Central memory CD8-positive, alpha-beta T cell (primary cell): Measurements from ENCODE around the gene IDI2.
"Not testable (repeated sequence)": the region's sequence is repeated elsewhere in the genome, so short reads cannot be mapped to it uniquely, and the experiment has no call there.

Source experiments
- ATAC-seq: fragments of 150-1000 bp; cut with Tn5 transposase; replicated peaks from 2 replicates; pipeline ENCODE4 v1.10.0; 2022; ENCODE audit warnings: mild to moderate bottlenecking, moderate FRiP score, moderate number of reproducible peaks; ENCODE audit not compliant: poor library complexity, severe bottlenecking; ENCODE audit errors: extremely low read depth
- DNase-seq, 2 donors: peaks; one replicate each; pipeline ENCODE4 v3.0.0; 2021; ENCODE audit warnings: low spot score in 2 of 2
- H3K27ac Mint-ChIP-seq: one replicate; pipeline ENCODE4 v1.8.0; 2022; ENCODE audit warnings: low read depth, mild to moderate bottlenecking, moderate library complexity, mixed read lengths
- H3K27me3 Mint-ChIP-seq: one replicate; pipeline ENCODE4 v1.8.0; 2022; ENCODE audit warnings: mixed read lengths
- H3K36me3 Mint-ChIP-seq: one replicate; pipeline ENCODE4 v1.8.0; 2022; ENCODE audit warnings: mild to moderate bottlenecking, moderate library complexity, mixed read lengths; ENCODE audit not compliant: insufficient read depth
- H3K4me1 Mint-ChIP-seq: one replicate; pipeline ENCODE4 v1.8.0; 2022; ENCODE audit warnings: mixed read lengths
- H3K4me3 Mint-ChIP-seq: one replicate; pipeline ENCODE4 v1.8.0; 2022; ENCODE audit warnings: mild to moderate bottlenecking, moderate library complexity, mixed read lengths
- H3K9me3 Mint-ChIP-seq: one replicate; pipeline ENCODE4 v1.8.0; 2022; ENCODE audit warnings: mixed read lengths

Gene IDI2

DNA sequence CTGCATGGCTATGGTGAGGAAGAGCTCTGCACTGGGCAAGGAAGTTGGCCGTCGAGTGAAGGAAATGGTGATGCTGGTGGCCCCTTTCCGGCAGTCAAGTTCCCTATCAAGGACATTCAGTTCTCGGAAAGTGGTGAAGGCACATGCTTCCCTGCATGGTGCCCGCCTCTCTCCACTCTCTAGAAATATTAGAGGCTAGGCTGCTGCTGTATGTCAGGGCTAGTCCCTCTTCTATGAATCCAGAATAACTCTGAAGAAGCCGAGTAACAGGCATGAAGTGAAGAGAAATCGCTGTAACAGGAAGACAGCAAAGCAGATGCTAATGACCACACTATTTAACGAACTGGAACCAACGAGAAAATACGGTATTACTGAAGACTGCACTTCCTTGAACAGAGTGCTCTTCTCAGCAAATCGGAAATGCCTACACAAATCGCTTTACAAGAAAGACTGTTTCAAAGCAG, 17.9 kb upstream of the IDI2 start:
- peak overlapping the region; percentile 75 for H3K4me3 Mint-ChIP-seq
- ATAC-seq: peak; percentile 35
- H3K4me1 Mint-ChIP-seq: peaks cover 38% of the 10 kb centered on the region
- no peaks in the 10 kb centered on the region for H3K27me3 Mint-ChIP-seq
- no peak for DNase-seq
- no peaks in the 10 kb centered on the region for H3K9me3 Mint-ChIP-seq
- peaks cover 61% of the 10 kb centered on the region for H3K36me3 Mint-ChIP-seq
- H3K27ac Mint-ChIP-seq: peak overlapping the region; percentile 88

DNA sequence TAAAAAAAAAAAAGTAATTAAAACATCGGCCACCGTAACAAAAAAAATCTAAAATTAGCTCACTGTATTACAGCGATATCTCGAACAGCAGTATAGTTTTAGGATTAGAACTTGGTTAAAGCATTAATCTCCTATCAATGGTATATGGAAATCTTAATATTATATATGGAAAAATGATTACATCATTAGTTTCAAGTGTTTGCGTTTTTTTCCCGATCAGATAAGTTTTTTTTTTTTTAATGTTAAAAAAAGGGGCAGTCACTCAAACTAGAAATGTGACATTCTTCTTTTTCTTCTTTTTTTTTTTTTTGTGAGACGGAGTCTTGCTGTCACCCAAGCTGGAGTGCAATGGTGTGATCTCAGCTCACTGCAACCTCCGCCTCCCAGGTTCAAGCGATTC, 15.9 kb upstream of the IDI2 start:
- Mint-ChIP-seq H3K9me3 (no peaks in the 10 kb centered on the region), H3K36me3 (peaks cover 57% of the 10 kb centered on the region), H3K27ac (no peak overlapping the region), H3K27me3 (no peaks in the 10 kb centered on the region), H3K4me3 (no peak overlapping the region), H3K4me1 (peaks cover 26% of the 10 kb centered on the region)
- DNase-seq: no peak
- ATAC-seq: no peak

DNA sequence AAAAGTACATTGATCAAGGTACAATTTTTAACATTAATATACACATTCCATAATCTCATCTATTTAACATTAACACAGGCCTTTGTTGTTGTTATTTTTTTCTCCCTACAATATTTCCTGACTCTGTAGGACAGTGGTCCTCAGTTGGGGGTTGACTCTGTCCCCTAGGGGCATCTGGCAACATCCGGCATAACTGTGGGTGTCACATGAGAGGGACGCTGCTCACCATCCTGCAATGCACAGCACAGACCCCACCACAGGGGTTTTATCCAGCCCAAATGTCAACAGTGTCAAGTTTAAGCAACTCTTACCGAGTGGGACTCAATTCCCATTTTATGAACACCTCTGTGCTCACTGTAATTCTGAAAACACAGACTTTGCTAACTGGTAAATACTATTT, 14.5 kb upstream of the IDI2 start:
- H3K4me1 Mint-ChIP-seq: peaks cover 22% of the 10 kb centered on the region
- no peak overlapping the region for H3K27ac Mint-ChIP-seq
- no peak overlapping the region for H3K4me3 Mint-ChIP-seq
- no peaks in the 10 kb centered on the region for H3K27me3 Mint-ChIP-seq
- DNase-seq (no peak), ATAC-seq (no peak)
- H3K36me3 Mint-ChIP-seq: peaks cover 54% of the 10 kb centered on the region
- H3K9me3 Mint-ChIP-seq: no peaks in the 10 kb centered on the region

DNA sequence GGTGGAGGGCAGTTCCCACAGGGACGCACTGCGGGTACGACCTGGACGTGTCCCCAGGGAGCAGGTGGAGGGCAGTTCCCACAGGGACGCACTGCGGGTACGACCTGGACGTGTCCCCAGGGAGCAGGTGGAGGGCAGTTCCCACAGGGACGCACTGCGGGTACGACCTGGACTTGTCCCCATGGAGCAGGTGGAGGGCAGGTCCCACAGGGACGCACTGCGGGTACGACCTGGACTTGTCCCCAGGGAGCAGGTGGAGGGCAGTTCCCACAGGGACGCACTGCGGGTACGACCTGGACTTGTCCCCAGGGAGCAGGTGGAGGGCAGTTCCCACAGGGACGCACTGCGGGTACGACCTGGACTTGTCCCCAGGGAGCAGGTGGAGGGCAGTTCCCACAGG, 13.1 kb upstream of the IDI2 start:
- not testable (repeated sequence) for H3K27me3 Mint-ChIP-seq, H3K27ac Mint-ChIP-seq, H3K4me3 Mint-ChIP-seq, DNase-seq, ATAC-seq, H3K9me3 Mint-ChIP-seq, H3K4me1 Mint-ChIP-seq
- H3K36me3 Mint-ChIP-seq: peaks cover 45% of the 10 kb centered on the region

- no peaks in the 10 kb centered on the region for H3K27me3 Mint-ChIP-seq
- no peaks in the 10 kb centered on the region for H3K4me1 Mint-ChIP-seq
- no peaks in the 10 kb centered on the region for H3K9me3 Mint-ChIP-seq
- ATAC-seq (no peak), DNase-seq (no peak)
- H3K4me3 Mint-ChIP-seq: no peak overlapping the region
- peaks cover 34% of the 10 kb centered on the region for H3K36me3 Mint-ChIP-seq
- H3K27ac Mint-ChIP-seq: no peak overlapping the region
Observed at GRCh38 chr10:1037098-1037497, 11.4 kb upstream of the IDI2 start.

DNA sequence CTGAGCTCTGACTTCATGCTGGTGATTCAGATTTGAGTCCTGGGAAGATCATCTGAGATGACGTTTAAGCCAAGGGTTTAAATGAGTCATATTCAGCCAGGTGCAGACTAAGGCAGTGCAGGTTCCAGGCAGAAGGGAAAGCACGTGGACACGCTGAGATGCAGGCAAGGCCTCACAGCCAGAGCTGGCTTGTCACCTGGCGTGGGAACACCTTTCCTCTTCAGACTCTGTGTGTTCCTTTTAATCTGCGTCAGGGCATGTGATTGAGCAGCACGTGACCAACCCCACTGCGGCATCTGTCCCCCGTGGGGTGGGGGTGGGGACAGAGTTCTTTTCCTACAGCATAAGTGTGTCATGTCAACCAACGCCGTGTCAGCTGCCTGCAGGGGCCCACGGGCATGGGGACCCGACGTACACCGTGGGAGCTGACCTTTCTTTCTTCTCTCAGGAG, 10.7 kb upstream of the IDI2 start:
- Mint-ChIP-seq H3K4me3 (no peak overlapping the region), H3K36me3 (peaks cover 28% of the 10 kb centered on the region), H3K4me1 (no peaks in the 10 kb centered on the region), H3K27ac (peak overlapping the region; percentile 79), H3K9me3 (no peaks in the 10 kb centered on the region), H3K27me3 (no peaks in the 10 kb centered on the region)
- ATAC-seq (no peak), DNase-seq (no peak)

- no peaks in the 10 kb centered on the region for H3K27me3 Mint-ChIP-seq
- no peak overlapping the region for H3K27ac Mint-ChIP-seq
- H3K36me3 Mint-ChIP-seq: peaks cover 20% of the 10 kb centered on the region
- no peak overlapping the region for H3K4me3 Mint-ChIP-seq
- no peaks in the 10 kb centered on the region for H3K4me1 Mint-ChIP-seq
- DNase-seq (no peak), ATAC-seq (no peak)
- no peaks in the 10 kb centered on the region for H3K9me3 Mint-ChIP-seq
Observed at GRCh38 chr10:1035201-1035600, 9.5 kb upstream of the IDI2 start.

DNA sequence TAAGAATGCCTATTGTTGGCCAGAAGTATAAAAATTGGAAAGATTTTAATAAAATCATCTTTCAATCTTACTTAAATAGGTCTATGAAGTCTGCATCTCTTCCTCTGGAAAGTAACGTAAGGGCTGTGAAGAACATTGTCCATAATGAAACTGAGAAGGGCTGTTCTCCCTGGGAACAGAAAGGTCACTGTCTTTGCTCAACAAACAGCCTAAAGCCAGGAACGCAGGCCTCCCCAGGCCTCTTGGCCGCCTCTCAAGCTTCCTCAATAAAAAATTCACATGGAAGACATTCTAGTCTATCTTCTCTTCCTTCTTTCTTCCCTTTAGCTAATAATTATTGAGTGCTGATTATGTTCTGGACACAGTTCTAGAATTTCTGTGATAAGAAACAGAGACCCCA, 9.1 kb upstream of the IDI2 start:
- ATAC-seq: no peak
- peaks cover 17% of the 10 kb centered on the region for H3K36me3 Mint-ChIP-seq
- H3K4me1 Mint-ChIP-seq: no peaks in the 10 kb centered on the region
- DNase-seq: no peak
- no peak overlapping the region for H3K4me3 Mint-ChIP-seq
- H3K27ac Mint-ChIP-seq: no peak overlapping the region
- no peaks in the 10 kb centered on the region for H3K9me3 Mint-ChIP-seq
- H3K27me3 Mint-ChIP-seq: no peaks in the 10 kb centered on the region

- H3K27ac Mint-ChIP-seq: peak overlapping the region; percentile 9
- H3K9me3 Mint-ChIP-seq: no peaks in the 10 kb centered on the region
- H3K36me3 Mint-ChIP-seq: peaks cover 13% of the 10 kb centered on the region
- no peak overlapping the region for H3K4me3 Mint-ChIP-seq
- no peaks in the 10 kb centered on the region for H3K4me1 Mint-ChIP-seq
- no peak for ATAC-seq
- DNase-seq: no peak
- no peaks in the 10 kb centered on the region for H3K27me3 Mint-ChIP-seq
Observed at GRCh38 chr10:1033601-1034000, 7.9 kb upstream of the IDI2 start.

DNA sequence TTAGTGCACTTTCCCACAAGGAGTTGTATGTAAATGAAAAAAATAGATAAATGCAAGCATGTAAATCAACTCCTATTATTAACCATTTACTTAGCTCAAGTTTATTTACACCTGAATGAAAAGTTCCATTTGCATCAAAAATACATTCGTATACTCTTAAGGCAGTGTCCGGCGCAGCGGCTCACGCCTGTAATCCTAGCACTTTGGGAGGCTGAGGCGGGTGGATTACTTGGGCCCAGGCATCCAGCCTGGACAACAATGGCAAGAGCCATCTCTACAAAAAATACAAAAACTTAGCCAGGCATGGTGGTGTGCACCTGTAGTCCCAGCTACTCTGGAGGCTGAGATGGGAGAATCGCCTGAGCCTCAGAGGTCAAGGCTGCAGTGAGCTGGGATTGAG, 4.2 kb upstream of the IDI2 start:
- no peak overlapping the region for H3K4me3 Mint-ChIP-seq
- DNase-seq: no peak
- H3K27ac Mint-ChIP-seq: no peak overlapping the region
- no peaks in the 10 kb centered on the region for H3K27me3 Mint-ChIP-seq
- no peaks in the 10 kb centered on the region for H3K9me3 Mint-ChIP-seq
- ATAC-seq: no peak
- no peaks in the 10 kb centered on the region for H3K4me1 Mint-ChIP-seq
- no peaks in the 10 kb centered on the region for H3K36me3 Mint-ChIP-seq

DNA sequence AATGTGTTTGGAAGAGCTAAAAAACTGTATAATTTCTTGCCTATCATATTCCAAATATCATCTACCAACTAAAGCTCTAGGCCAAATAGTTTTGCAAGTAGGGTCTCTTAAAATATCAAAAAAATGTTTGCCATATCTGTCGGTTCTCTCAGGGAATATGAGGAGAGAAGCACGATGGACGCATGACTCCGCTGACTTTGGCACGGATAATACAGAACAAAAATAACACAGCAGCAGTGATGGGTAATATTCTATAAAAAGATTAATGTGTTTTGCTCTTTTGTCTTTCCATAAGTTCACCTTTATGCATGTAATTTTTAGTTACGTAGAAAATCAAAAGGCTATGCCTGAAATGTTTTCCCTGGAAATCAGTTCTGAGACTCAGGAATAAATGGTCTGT, 919 bp upstream of the IDI2 start:
- no peak overlapping the region for H3K27ac Mint-ChIP-seq
- peaks cover 2% of the 10 kb centered on the region for H3K36me3 Mint-ChIP-seq
- no peaks in the 10 kb centered on the region for H3K27me3 Mint-ChIP-seq
- ATAC-seq (no peak), DNase-seq (no peak)
- no peaks in the 10 kb centered on the region for H3K9me3 Mint-ChIP-seq
- no peak overlapping the region for H3K4me3 Mint-ChIP-seq
- no peaks in the 10 kb centered on the region for H3K4me1 Mint-ChIP-seq

DNA sequence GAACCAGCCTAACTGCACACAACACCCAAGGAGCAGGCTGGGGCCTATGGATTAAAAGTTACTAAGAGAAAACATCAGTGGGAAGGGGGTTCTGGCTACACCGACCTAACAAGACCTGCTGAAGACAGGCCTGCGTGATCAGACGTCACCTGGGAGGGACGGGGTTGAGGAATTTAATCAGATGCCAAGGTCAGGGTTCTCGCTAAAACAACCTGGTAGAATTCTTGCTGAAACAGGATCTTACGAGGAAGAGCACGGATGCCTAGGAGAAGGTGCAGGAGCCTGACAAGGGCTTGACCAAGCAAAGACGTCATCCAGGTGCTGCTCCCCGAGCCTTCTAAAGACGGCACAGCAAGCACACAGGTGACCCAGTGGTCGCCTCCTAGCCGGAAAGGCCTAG, 1.6 kb downstream of the IDI2 start:
- no peak for ATAC-seq
- no peaks in the 10 kb centered on the region for H3K9me3 Mint-ChIP-seq
- no peak overlapping the region for H3K4me3 Mint-ChIP-seq
- H3K4me1 Mint-ChIP-seq: no peaks in the 10 kb centered on the region
- H3K27ac Mint-ChIP-seq: no peak overlapping the region
- no peak for DNase-seq
- H3K27me3 Mint-ChIP-seq: no peaks in the 10 kb centered on the region
- peaks cover 17% of the 10 kb centered on the region for H3K36me3 Mint-ChIP-seq

- ATAC-seq: no peak
- Mint-ChIP-seq H3K4me3 (no peak overlapping the region), H3K9me3 (no peaks in the 10 kb centered on the region), H3K27ac (no peak overlapping the region), H3K36me3 (peaks cover 31% of the 10 kb centered on the region), H3K27me3 (no peaks in the 10 kb centered on the region), H3K4me1 (no peaks in the 10 kb centered on the region)
- DNase-seq: no peak
Observed at GRCh38 chr10:1022413-1022812, 3.2 kb downstream of the IDI2 start.

DNA sequence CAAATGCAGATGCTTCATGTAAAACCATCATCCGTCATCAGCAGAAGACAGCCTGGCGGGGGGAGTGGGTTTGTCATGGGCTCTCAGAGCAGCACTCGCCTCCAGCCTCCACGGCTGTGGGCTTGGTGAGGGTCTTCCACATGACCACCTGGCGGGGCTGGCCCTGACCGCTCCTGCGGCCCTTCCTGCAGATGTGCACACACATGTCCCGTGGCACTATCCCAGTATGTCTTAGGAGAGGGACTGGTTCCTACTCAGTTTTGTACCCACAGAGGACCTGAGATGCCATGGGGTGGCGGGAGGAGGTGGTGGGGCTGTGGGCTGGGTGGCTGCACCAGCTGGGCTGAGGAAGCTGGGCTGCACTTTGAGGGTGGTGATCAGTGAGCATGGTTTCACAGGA, 4.7 kb downstream of the IDI2 start:
- Mint-ChIP-seq H3K4me1 (no peaks in the 10 kb centered on the region), H3K4me3 (no peak overlapping the region), H3K27me3 (no peaks in the 10 kb centered on the region), H3K27ac (no peak overlapping the region), H3K9me3 (no peaks in the 10 kb centered on the region), H3K36me3 (peaks cover 40% of the 10 kb centered on the region)
- no peak for DNase-seq
- no peak for ATAC-seq
